ENCODE data around the gene LRRC23. TPM values are rescaled to one million over a fixed set of nuclear protein-coding genes. Genes with fewer than 3 reads are reported as not detected.

LRRC23 gene
- total RNA-seq, 1 donor: 7.6 TPM

DNA sequence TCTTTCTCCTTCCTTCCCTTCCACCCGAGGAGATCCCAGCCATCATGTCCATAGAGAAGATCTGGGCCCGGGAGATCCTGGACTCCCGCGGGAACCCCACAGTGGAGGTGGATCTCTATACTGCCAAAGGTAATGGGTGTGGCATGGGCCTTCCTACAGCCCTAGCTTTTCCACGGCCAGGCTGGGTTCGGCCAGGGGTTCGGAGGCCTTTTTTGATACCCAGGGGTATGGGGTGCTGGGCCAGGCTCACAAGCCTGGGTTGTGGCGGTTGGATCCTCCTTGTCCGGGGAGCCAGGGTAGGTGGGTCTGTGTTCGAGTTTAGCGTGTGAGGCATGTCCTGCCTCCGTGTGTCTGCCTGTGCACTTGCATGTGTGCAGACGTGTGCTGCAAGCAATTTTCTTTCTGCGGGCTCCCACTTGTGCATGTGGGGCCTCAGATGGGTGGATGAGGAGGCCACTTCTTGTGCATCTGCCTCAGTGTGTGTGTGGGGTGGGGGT, 11.2 kb downstream of the LRRC23 start:
- H3K4me3 ChIP-seq (ENCODE audit: insufficient read depth, low read length): no peak overlapping the region
- no peaks in the 10 kb centered on the region for H3K9me3 ChIP-seq (ENCODE audit: low read depth, low read length)
- TF ChIP-seq, protein P1, sequence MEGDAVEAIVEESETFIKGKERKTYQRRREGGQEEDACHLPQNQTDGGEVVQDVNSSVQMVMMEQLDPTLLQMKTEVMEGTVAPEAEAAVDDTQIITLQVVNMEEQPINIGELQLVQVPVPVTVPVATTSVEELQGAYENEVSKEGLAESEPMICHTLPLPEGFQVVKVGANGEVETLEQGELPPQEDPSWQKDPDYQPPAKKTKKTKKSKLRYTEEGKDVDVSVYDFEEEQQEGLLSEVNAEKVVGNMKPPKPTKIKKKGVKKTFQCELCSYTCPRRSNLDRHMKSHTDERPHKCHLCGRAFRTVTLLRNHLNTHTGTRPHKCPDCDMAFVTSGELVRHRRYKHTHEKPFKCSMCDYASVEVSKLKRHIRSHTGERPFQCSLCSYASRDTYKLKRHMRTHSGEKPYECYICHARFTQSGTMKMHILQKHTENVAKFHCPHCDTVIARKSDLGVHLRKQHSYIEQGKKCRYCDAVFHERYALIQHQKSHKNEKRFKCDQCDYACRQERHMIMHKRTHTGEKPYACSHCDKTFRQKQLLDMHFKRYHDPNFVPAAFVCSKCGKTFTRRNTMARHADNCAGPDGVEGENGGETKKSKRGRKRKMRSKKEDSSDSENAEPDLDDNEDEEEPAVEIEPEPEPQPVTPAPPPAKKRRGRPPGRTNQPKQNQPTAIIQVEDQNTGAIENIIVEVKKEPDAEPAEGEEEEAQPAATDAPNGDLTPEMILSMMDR (IDR thresholded peaks at IDR 0.05; ENCODE audit: extremely low read depth, low read depth, low read length): no peak
- H3K4me1 ChIP-seq (ENCODE audit: insufficient read depth, low read length): peaks cover 22% of the 10 kb centered on the region
- no peaks in the 10 kb centered on the region for H3K27me3 ChIP-seq (ENCODE audit: insufficient read depth, low read length)
- no peak for DNase-seq (ENCODE audit: insufficient read length, low spot score, missing footprints)
- H3K79me2 ChIP-seq (ENCODE audit: insufficient read depth, low read length): peaks cover 19% of the 10 kb centered on the region
- H4K20me1 ChIP-seq (ENCODE audit: insufficient read depth, low read length): peaks cover 4% of the 10 kb centered on the region
- H3K27ac ChIP-seq (ENCODE audit: low read depth, low read length): no peak overlapping the region
- H3K36me3 ChIP-seq (ENCODE audit: insufficient read depth, low read length): peaks cover 6% of the 10 kb centered on the region
- no peak overlapping the region for H2AFZ ChIP-seq (ENCODE audit: low read length)
- peak overlapping the region; percentile 85 for H3K4me2 ChIP-seq (ENCODE audit: insufficient read depth, low read length)

DNA sequence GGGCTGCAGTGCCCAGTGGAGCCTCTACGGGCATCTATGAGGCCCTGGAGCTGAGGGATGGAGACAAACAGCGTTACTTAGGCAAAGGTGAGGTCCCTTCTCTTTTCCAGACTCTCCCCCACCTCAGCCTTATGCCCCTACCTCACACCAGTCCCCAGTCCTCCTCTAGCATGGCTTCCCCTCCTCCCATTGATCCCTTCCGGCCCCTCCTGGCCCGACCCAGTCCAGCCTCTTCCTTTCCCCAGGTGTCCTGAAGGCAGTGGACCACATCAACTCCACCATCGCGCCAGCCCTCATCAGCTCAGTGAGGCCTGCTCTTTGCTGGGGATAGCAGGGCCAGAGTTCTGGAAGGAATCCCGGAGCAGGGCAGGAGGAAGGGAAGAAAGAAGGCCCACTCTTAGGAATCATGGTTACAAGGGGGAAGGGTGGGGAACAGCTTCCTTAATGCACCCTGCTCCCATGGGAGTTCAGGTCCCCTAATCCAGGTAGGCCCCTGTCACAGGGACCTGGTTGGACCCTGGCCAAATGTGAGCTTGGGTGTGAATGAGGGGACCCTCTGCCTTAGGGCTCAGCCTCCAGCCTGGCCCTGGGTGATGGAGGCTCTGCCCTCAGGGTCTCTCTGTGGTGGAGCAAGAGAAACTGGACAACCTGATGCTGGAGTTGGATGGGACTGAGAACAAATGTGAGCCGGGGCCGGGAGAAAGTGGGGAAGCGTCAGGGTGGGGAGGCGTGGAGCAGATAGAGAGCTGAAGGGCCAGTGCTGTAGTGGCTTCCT, 12.0 kb downstream of the LRRC23 start:
- H3K4me2 ChIP-seq (ENCODE audit: insufficient read depth, low read length): no peak overlapping the region
- peaks cover 12% of the 10 kb centered on the region for H3K36me3 ChIP-seq (ENCODE audit: insufficient read depth, low read length)
- H3K79me2 ChIP-seq (ENCODE audit: insufficient read depth, low read length): peaks cover 19% of the 10 kb centered on the region
- TF ChIP-seq, protein P1 (IDR thresholded peaks at IDR 0.05; ENCODE audit: extremely low read depth, low read depth, low read length): no peak
- peaks cover 22% of the 10 kb centered on the region for H3K4me1 ChIP-seq (ENCODE audit: insufficient read depth, low read length)
- H3K27me3 ChIP-seq (ENCODE audit: insufficient read depth, low read length): no peaks in the 10 kb centered on the region
- DNase-seq (ENCODE audit: insufficient read length, low spot score, missing footprints): no peak
- peaks cover 4% of the 10 kb centered on the region for H4K20me1 ChIP-seq (ENCODE audit: insufficient read depth, low read length)
- no peak overlapping the region for H3K4me3 ChIP-seq (ENCODE audit: insufficient read depth, low read length)
- H2AFZ ChIP-seq (ENCODE audit: low read length): no peak overlapping the region
- H3K9me3 ChIP-seq (ENCODE audit: low read depth, low read length): no peaks in the 10 kb centered on the region
- no peak overlapping the region for H3K27ac ChIP-seq (ENCODE audit: low read depth, low read length)

DNA sequence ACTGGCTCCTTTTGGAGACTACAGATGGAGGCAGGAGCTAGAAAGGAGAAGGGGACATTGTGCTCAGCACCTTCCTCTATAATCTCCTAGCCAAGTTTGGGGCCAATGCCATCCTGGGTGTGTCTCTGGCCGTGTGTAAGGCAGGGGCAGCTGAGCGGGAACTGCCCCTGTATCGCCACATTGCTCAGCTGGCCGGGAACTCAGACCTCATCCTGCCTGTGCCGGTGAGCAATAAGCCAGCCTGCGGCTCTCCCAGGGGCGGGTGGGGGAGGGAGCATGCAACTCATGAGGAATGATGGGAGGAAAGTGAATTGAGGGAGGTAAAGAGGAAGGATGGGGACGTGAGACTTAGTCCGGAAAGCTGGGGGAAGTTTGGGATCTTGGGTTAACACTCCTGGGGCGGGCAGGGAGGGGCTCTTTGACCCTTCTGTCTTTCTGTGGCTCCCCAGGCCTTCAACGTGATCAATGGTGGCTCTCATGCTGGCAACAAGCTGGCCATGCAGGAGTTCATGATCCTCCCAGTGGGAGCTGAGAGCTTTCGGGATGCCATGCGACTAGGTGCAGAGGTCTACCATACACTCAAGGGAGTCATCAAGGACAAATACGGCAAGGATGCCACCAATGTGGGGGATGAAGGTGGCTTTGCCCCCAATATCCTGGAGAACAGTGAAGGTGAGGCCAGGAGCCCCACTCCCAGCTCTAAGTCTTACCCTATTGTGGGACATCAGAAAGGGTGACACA, 13.0 kb downstream of the LRRC23 start:
- peaks cover 4% of the 10 kb centered on the region for H4K20me1 ChIP-seq (ENCODE audit: insufficient read depth, low read length)
- H3K27ac ChIP-seq (ENCODE audit: low read depth, low read length): peak overlapping the region; percentile 11
- no peak overlapping the region for H3K4me3 ChIP-seq (ENCODE audit: insufficient read depth, low read length)
- H3K9me3 ChIP-seq (ENCODE audit: low read depth, low read length): no peaks in the 10 kb centered on the region
- TF ChIP-seq, protein P1 (IDR thresholded peaks at IDR 0.05; ENCODE audit: extremely low read depth, low read depth, low read length): no peak
- H3K27me3 ChIP-seq (ENCODE audit: insufficient read depth, low read length): no peaks in the 10 kb centered on the region
- peak; percentile 95 for DNase-seq (ENCODE audit: insufficient read length, low spot score, missing footprints)
- H3K79me2 ChIP-seq (ENCODE audit: insufficient read depth, low read length): peaks cover 19% of the 10 kb centered on the region
- peaks cover 16% of the 10 kb centered on the region for H3K36me3 ChIP-seq (ENCODE audit: insufficient read depth, low read length)
- H2AFZ ChIP-seq (ENCODE audit: low read length): no peak overlapping the region
- no peak overlapping the region for H3K4me2 ChIP-seq (ENCODE audit: insufficient read depth, low read length)
- H3K4me1 ChIP-seq (ENCODE audit: insufficient read depth, low read length): peaks cover 22% of the 10 kb centered on the region

- H3K4me3 ChIP-seq (ENCODE audit: insufficient read depth, low read length): no peak overlapping the region
- H3K79me2 ChIP-seq (ENCODE audit: insufficient read depth, low read length): peaks cover 18% of the 10 kb centered on the region
- no peak overlapping the region for H3K27ac ChIP-seq (ENCODE audit: low read depth, low read length)
- peaks cover 4% of the 10 kb centered on the region for H4K20me1 ChIP-seq (ENCODE audit: insufficient read depth, low read length)
- H3K4me1 ChIP-seq (ENCODE audit: insufficient read depth, low read length): peaks cover 19% of the 10 kb centered on the region
- H3K36me3 ChIP-seq (ENCODE audit: insufficient read depth, low read length): peaks cover 26% of the 10 kb centered on the region
- H3K27me3 ChIP-seq (ENCODE audit: insufficient read depth, low read length): no peaks in the 10 kb centered on the region
- no peak overlapping the region for H3K4me2 ChIP-seq (ENCODE audit: insufficient read depth, low read length)
- no peaks in the 10 kb centered on the region for H3K9me3 ChIP-seq (ENCODE audit: low read depth, low read length)
- TF ChIP-seq, protein P1 (IDR thresholded peaks at IDR 0.05; ENCODE audit: extremely low read depth, low read depth, low read length): no peak
- DNase-seq (ENCODE audit: insufficient read length, low spot score, missing footprints): peak; percentile 41
- H2AFZ ChIP-seq (ENCODE audit: low read length): no peak overlapping the region
Measured at GRCh38 chr12:6919588-6919987, 15.0 kb downstream of the LRRC23 start.
